ENCODE results near the gene B3GALT4. TPM values are rescaled to one million over a fixed set of nuclear protein-coding genes. Genes with fewer than 3 reads are reported as not detected.

Gene B3GALT4
- total RNA-seq, 2 experiments from 2014 or later: 12.2 to 12.8 TPM

GRCh38 chr6:33294086-33294823, 17.3 kb downstream of the B3GALT4 start:
- POLR2A ChIA-PET: interaction anchor here (1.9 kb wide), 1 partner anchor 17 kb away, joined by 5 read pairs; the partner anchor contains the start of gene B3GALT4
- Mint-ChIP-seq H3K27ac (peak overlapping the region; percentile 3), H3K4me1 (ENCODE audit: low read depth) (peaks cover 37% of the 10 kb centered on the region), H3K36me3 (ENCODE audit: low read depth) (peaks cover 55% of the 10 kb centered on the region), H3K27me3 (ENCODE audit: low read depth) (no peaks in the 10 kb centered on the region), H3K4me3 (no peak overlapping the region), H3K9me3 (ENCODE audit: insufficient read depth) (no peaks in the 10 kb centered on the region)
- DNase-seq: no peak
- CTCF ChIA-PET: no interaction called here
- ATAC-seq: no peak

GRCh38 chr6:33295621-33296369, 18.9 kb downstream of the B3GALT4 start:
- peak overlapping the region; percentile 51 for H3K27ac Mint-ChIP-seq
- H3K4me3 Mint-ChIP-seq: no peak overlapping the region
- POLR2A ChIA-PET: interaction anchor here (1.0 to 1.9 kb wide), 3 partner anchors 14 to 19 kb away, joined by 4 to 5 read pairs (median 4); partner anchors contain the start of gene B3GALT4

GRCh38 chr6:33296797-33297405, 20.0 kb downstream of the B3GALT4 start:
- no peak for DNase-seq
- Mint-ChIP-seq H3K4me1 (ENCODE audit: low read depth) (peaks cover 37% of the 10 kb centered on the region), H3K36me3 (ENCODE audit: low read depth) (peaks cover 61% of the 10 kb centered on the region), H3K27me3 (ENCODE audit: low read depth) (no peaks in the 10 kb centered on the region), H3K9me3 (ENCODE audit: insufficient read depth) (no peaks in the 10 kb centered on the region), H3K27ac (no peak overlapping the region), H3K4me3 (peak overlapping the region; percentile 98)
- ChIA-PET CTCF (interaction anchor here (1.5 to 6.6 kb wide), 3 partner anchors 7 to 19 kb away, joined by 5 to 51 read pairs (median 25); partner anchors contain the start of genes B3GALT4, PFDN6 and WDR46), POLR2A (interaction anchor here (0.5 to 4.6 kb wide), 6 partner anchors 8 to 304 kb away, joined by 3 to 54 read pairs (median 6); partner anchors contain the start of genes B3GALT4, PFDN6, RPS18 and TAPBP)
- ATAC-seq: no peak

More at GRCh38 chr6:33295621-33296369, 18.9 kb downstream of the B3GALT4 start:
- CTCF ChIA-PET: no interaction called here
- no peaks in the 10 kb centered on the region for H3K9me3 Mint-ChIP-seq (ENCODE audit: insufficient read depth)
- no peak for DNase-seq
- no peak for ATAC-seq
- peaks cover 60% of the 10 kb centered on the region for H3K36me3 Mint-ChIP-seq (ENCODE audit: low read depth)
- H3K4me1 Mint-ChIP-seq (ENCODE audit: low read depth): peaks cover 35% of the 10 kb centered on the region
- H3K27me3 Mint-ChIP-seq (ENCODE audit: low read depth): no peaks in the 10 kb centered on the region

GRCh38 chr6:33297406-33297955, 20.6 kb downstream of the B3GALT4 start:
- no peak for ATAC-seq
- no peaks in the 10 kb centered on the region for H3K9me3 Mint-ChIP-seq (ENCODE audit: insufficient read depth)
- H3K4me1 Mint-ChIP-seq (ENCODE audit: low read depth): peaks cover 37% of the 10 kb centered on the region
- ChIA-PET CTCF (interaction anchor here (1.5 to 6.6 kb wide), 3 partner anchors 8 to 20 kb away, joined by 5 to 51 read pairs (median 25); partner anchors contain the start of genes B3GALT4, PFDN6 and WDR46), POLR2A (interaction anchor here (0.5 to 4.6 kb wide), 6 partner anchors 8 to 305 kb away, joined by 3 to 54 read pairs (median 6); partner anchors contain the start of genes B3GALT4, PFDN6, RPS18 and TAPBP)
- peaks cover 55% of the 10 kb centered on the region for H3K36me3 Mint-ChIP-seq (ENCODE audit: low read depth)
- H3K27me3 Mint-ChIP-seq (ENCODE audit: low read depth): no peaks in the 10 kb centered on the region
- no peak for DNase-seq
- H3K27ac Mint-ChIP-seq: peak overlapping the region; percentile 55
- H3K4me3 Mint-ChIP-seq: peak overlapping the region; percentile 98

GRCh38 chr6:33297956-33298772, 21.2 kb downstream of the B3GALT4 start:
- Mint-ChIP-seq H3K9me3 (ENCODE audit: insufficient read depth) (no peaks in the 10 kb centered on the region), H3K4me3 (peak overlapping the region; percentile 98), H3K4me1 (ENCODE audit: low read depth) (peaks cover 37% of the 10 kb centered on the region), H3K27ac (peak overlapping the region; percentile 99), H3K27me3 (ENCODE audit: low read depth) (no peaks in the 10 kb centered on the region), H3K36me3 (ENCODE audit: low read depth) (peaks cover 52% of the 10 kb centered on the region)
- ATAC-seq (peak; percentile 53), DNase-seq (peak; percentile 85)
- POLR2A ChIA-PET: interaction anchor here (0.7 to 4.6 kb wide), 9 partner anchors 9 to 27 kb away, joined by 3 to 54 read pairs (median 17); partner anchors contain the start of genes B3GALT4, PFDN6, RPS18 and TAPBP
- CTCF ChIA-PET: interaction anchor here (1.5 to 6.6 kb wide), 6 partner anchors 9 to 29 kb away, joined by 4 to 51 read pairs (median 8); partner anchors contain the start of genes B3GALT4, PFDN6, RPS18 and VPS52

- Mint-ChIP-seq H3K9me3 (ENCODE audit: insufficient read depth) (no peaks in the 10 kb centered on the region), H3K36me3 (ENCODE audit: low read depth) (peaks cover 54% of the 10 kb centered on the region), H3K4me1 (ENCODE audit: low read depth) (peaks cover 37% of the 10 kb centered on the region), H3K27ac (peak within 1 kb of the TSS; percentile 99), H3K27me3 (ENCODE audit: low read depth) (no peaks in the 10 kb centered on the region), H3K4me3 (peak within 1 kb of the TSS; percentile 98)
- peak; percentile 43 for ATAC-seq
- CTCF ChIA-PET: interaction anchor here (0.7 to 6.6 kb wide), 15 partner anchors 9 to 92 kb away, joined by 3 to 51 read pairs (median 6); partner anchors contain the start of genes B3GALT4, PFDN6, RPS18 and TAPBP
- POLR2A ChIA-PET: interaction anchor here (0.9 to 4.6 kb wide), 9 partner anchors 8 to 454 kb away, joined by 3 to 54 read pairs (median 17); partner anchors contain the start of genes B3GALT4, PFDN6, RPS18 and TAPBP
- DNase-seq: peak; percentile 78
Measured at GRCh38 chr6:33298773-33299236, 21.9 kb downstream of the B3GALT4 start, which contains the start of gene RGL2. Gene RGL2, minus strand, starts transcription at chr6:33298942. Its CDS starts 332 bp downstream, at chr6:33298610.

GRCh38 chr6:33299237-33299944, 22.5 kb downstream of the B3GALT4 start:
- Mint-ChIP-seq H3K4me3 (peak overlapping the region; percentile 98), H3K4me1 (ENCODE audit: low read depth) (peaks cover 33% of the 10 kb centered on the region), H3K27me3 (ENCODE audit: low read depth) (no peaks in the 10 kb centered on the region), H3K9me3 (ENCODE audit: insufficient read depth) (no peaks in the 10 kb centered on the region), H3K27ac (peak overlapping the region; percentile 99), H3K36me3 (ENCODE audit: low read depth) (peaks cover 50% of the 10 kb centered on the region)
- ChIA-PET POLR2A (interaction anchor here (0.6 to 4.6 kb wide), 11 partner anchors 9 to 1193 kb away, joined by 3 to 54 read pairs (median 6); partner anchors contain the start of genes B3GALT4, PFDN6, RPS18 and TAPBP), CTCF (interaction anchor here (0.7 to 6.6 kb wide), 16 partner anchors 9 to 102 kb away, joined by 3 to 51 read pairs (median 6); partner anchors contain the start of genes B3GALT4, PFDN6, RPS18 and TAPBP)
- DNase-seq (peak; percentile 95), ATAC-seq (peak; percentile 79)

GRCh38 chr6:33301877-33302276, 25.0 kb downstream of the B3GALT4 start:
- ATAC-seq (no peak), DNase-seq (no peak)
- Mint-ChIP-seq H3K27me3 (ENCODE audit: low read depth) (no peaks in the 10 kb centered on the region), H3K9me3 (ENCODE audit: insufficient read depth) (no peaks in the 10 kb centered on the region), H3K4me1 (ENCODE audit: low read depth) (peaks cover 39% of the 10 kb centered on the region), H3K27ac (peak overlapping the region; percentile 68), H3K4me3 (no peak overlapping the region), H3K36me3 (ENCODE audit: low read depth) (peaks cover 59% of the 10 kb centered on the region)
- CTCF ChIA-PET: interaction anchor here (1.7 to 6.6 kb wide), 2 partner anchors 11 to 24 kb away, joined by 11 to 51 read pairs; partner anchors contain the start of gene B3GALT4
- POLR2A ChIA-PET: interaction anchor here (1.5 kb wide), 1 partner anchor 11 kb away, joined by 18 read pairs; the partner anchor contains the start of gene TAPBP

- H3K9me3 Mint-ChIP-seq (ENCODE audit: insufficient read depth): no peaks in the 10 kb centered on the region
- no peak for ATAC-seq
- no peak for DNase-seq
- no peak overlapping the region for H3K4me3 Mint-ChIP-seq
- no peak overlapping the region for H3K27ac Mint-ChIP-seq
- H3K36me3 Mint-ChIP-seq (ENCODE audit: low read depth): peaks cover 66% of the 10 kb centered on the region
- no peaks in the 10 kb centered on the region for H3K27me3 Mint-ChIP-seq (ENCODE audit: low read depth)
- H3K4me1 Mint-ChIP-seq (ENCODE audit: low read depth): peaks cover 32% of the 10 kb centered on the region
- CTCF ChIA-PET: no interaction called here
- POLR2A ChIA-PET: interaction anchor here (0.6 kb wide), 1 partner anchor 15 kb away, joined by 4 read pairs; no protein-coding TSS in a partner anchor
Measured at GRCh38 chr6:33304216-33304615, 27.3 kb downstream of the B3GALT4 start.

All from activated CD8-positive, alpha-beta T cell treated with anti-CD3 and anti-CD28 coated beads, Interleukin-2, amount 10 ng/mL, durations not matched to agents 7 days and 5 days (primary cell).